Measurements from ENCODE around the gene YLPM1.
A peak's percentile ranks its signal among the peaks of the same experiment; 100 is the strongest.

The YLPM1 gene

GRCh38 chr14:74841230-74842207 is 78.4 kb downstream of the YLPM1 start:
- DNase-seq: no peak

- DNase-seq: no peak
Measured at GRCh38 chr14:74843653-74844052, 80.5 kb downstream of the YLPM1 start.

- no peak for DNase-seq
Measured at GRCh38 chr14:74846168-74846567, 83.1 kb downstream of the YLPM1 start.

GRCh38 chr14:74846968-74847665 is 84.0 kb downstream of the YLPM1 start:
- DNase-seq: no peak

GRCh38 chr14:74848768-74849167 is 85.7 kb downstream of the YLPM1 start:
- DNase-seq: no peak

- DNase-seq: no peak
Measured at GRCh38 chr14:74852922-74853530, 89.9 kb downstream of the YLPM1 start.

GRCh38 chr14:74853581-74853980 is 90.5 kb downstream of the YLPM1 start:
- DNase-seq: no peak

- DNase-seq: no peak
Measured at GRCh38 chr14:74855021-74855420, 91.9 kb downstream of the YLPM1 start.

- DNase-seq: no peak
Measured at GRCh38 chr14:74855945-74856344, 92.8 kb downstream of the YLPM1 start.

GRCh38 chr14:74856366-74856765 is 93.2 kb downstream of the YLPM1 start:
- no peak for DNase-seq

- DNase-seq: no peak
Measured at GRCh38 chr14:74858022-74858421, 94.9 kb downstream of the YLPM1 start.

GRCh38 chr14:74859757-74860552 is 96.8 kb downstream of the YLPM1 start:
- DNase-seq: no peak

GRCh38 chr14:74860899-74861733 is 98.0 kb downstream of the YLPM1 start:
- DNase-seq: peak; percentile 63

- no peak for DNase-seq
Measured at GRCh38 chr14:74861734-74862090, 98.6 kb downstream of the YLPM1 start.

- no peak for DNase-seq
Measured at GRCh38 chr14:74863274-74863673, 100.2 kb downstream of the YLPM1 start.

- no peak for DNase-seq
Measured at GRCh38 chr14:74864198-74864597, 101.1 kb downstream of the YLPM1 start.

- no peak for DNase-seq
Measured at GRCh38 chr14:74865156-74865555, 102.0 kb downstream of the YLPM1 start.

GRCh38 chr14:74866708-74867389 is 103.7 kb downstream of the YLPM1 start:
- no peak for DNase-seq

GRCh38 chr14:74867673-74868072 is 104.6 kb downstream of the YLPM1 start:
- no peak for DNase-seq

GRCh38 chr14:74868739-74869138 is 105.6 kb downstream of the YLPM1 start:
- DNase-seq: no peak

- DNase-seq: no peak
Measured at GRCh38 chr14:74871819-74872218, 108.7 kb downstream of the YLPM1 start.
